Skeletal muscle satellite cell (primary cell): ENCODE data around the gene RANBP1.

Experiments used
- H3K27me3 ChIP-seq: 2 replicates; pipeline ENCODE4 v1.7.0; 2013; ENCODE audit warnings: low read length; ENCODE audit not compliant: control insufficient read depth, insufficient read depth
- H3K36me3 ChIP-seq: 2 replicates; pipeline ENCODE4 v1.7.0; 2013; ENCODE audit warnings: mild to moderate bottlenecking, control low read depth, low read length; ENCODE audit not compliant: insufficient read depth
- H3K4me1 ChIP-seq: 2 replicates; pipeline ENCODE4 v1.7.0; 2013; ENCODE audit warnings: low read length; ENCODE audit not compliant: control insufficient read depth, insufficient read depth
- H3K4me2 ChIP-seq: 2 replicates; pipeline ENCODE4 v1.7.0; 2013; ENCODE audit warnings: mild to moderate bottlenecking, low read length
- H3K4me3 ChIP-seq: 2 replicates; pipeline ENCODE4 v1.7.0; 2013; ENCODE audit warnings: low read length
- H3K9ac ChIP-seq: 2 replicates; pipeline ENCODE4 v1.7.0; 2013; ENCODE audit warnings: mild to moderate bottlenecking, low read depth, low read length, moderate library complexity
- H3K9me3 ChIP-seq: replicated peaks from 2 replicates; pipeline ENCODE4 v1.7.0; 2013; ENCODE audit warnings: mild to moderate bottlenecking, control low read depth, low read length

Gene RANBP1

GRCh38 chr22:20123366-20124082 is 7.6 kb downstream of the RANBP1 start:
- Histone ChIP-seq H3K9ac (no peak overlapping the region), H3K36me3 (peaks cover 73% of the 10 kb centered on the region), H3K4me3 (no peak overlapping the region), H3K9me3 (no peaks in the 10 kb centered on the region), H3K4me2 (no peak overlapping the region), H3K4me1 (peaks cover 8% of the 10 kb centered on the region), H3K27me3 (no peaks in the 10 kb centered on the region)

DNA sequence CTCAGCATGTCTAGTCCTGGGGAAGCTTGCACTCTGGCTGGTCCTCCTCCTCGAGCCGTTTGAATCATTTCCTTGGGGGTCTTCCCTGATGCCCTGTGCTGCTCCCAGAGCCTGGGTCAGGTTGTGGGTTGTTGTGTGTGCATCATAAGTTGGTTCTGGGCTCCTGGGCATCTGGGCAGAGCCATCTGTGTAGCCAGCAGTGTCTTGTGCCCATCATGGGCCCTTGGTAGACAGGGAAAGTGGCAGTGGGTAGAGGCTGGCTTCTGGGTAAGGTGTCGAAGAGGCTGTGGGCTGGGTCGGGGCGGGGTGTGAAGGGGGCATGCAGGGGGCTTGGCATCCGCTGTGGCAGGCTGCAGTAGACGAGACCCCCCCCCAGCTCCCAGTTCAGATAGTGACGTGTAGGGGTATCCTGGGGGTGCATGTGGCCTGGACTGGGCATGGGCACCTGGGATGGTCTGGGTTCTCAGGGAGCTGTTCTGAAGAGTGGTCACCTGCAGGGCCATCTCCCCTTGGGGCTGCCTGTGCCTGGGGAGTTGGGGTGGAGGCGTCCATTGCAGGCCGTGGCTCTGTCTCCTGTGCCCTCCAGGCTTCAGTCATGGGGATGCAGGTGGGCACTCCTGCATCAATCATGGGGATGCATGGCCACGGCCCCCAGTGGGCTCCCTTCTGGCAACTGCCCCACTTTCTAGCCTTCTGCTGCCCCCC is 8.3 kb downstream of the RANBP1 start:
- no peaks in the 10 kb centered on the region for H3K9me3 ChIP-seq
- peaks cover 1% of the 10 kb centered on the region for H3K4me1 ChIP-seq
- no peak overlapping the region for H3K4me2 ChIP-seq
- H3K27me3 ChIP-seq: no peaks in the 10 kb centered on the region
- no peak overlapping the region for H3K9ac ChIP-seq
- H3K36me3 ChIP-seq: peaks cover 70% of the 10 kb centered on the region
- no peak overlapping the region for H3K4me3 ChIP-seq

GRCh38 chr22:20125201-20126174 is 9.6 kb downstream of the RANBP1 start:
- Histone ChIP-seq H3K27me3 (no peaks in the 10 kb centered on the region), H3K9ac (no peak overlapping the region), H3K4me1 (no peaks in the 10 kb centered on the region), H3K9me3 (no peaks in the 10 kb centered on the region), H3K4me2 (no peak overlapping the region), H3K4me3 (no peak overlapping the region), H3K36me3 (peaks cover 58% of the 10 kb centered on the region)

DNA sequence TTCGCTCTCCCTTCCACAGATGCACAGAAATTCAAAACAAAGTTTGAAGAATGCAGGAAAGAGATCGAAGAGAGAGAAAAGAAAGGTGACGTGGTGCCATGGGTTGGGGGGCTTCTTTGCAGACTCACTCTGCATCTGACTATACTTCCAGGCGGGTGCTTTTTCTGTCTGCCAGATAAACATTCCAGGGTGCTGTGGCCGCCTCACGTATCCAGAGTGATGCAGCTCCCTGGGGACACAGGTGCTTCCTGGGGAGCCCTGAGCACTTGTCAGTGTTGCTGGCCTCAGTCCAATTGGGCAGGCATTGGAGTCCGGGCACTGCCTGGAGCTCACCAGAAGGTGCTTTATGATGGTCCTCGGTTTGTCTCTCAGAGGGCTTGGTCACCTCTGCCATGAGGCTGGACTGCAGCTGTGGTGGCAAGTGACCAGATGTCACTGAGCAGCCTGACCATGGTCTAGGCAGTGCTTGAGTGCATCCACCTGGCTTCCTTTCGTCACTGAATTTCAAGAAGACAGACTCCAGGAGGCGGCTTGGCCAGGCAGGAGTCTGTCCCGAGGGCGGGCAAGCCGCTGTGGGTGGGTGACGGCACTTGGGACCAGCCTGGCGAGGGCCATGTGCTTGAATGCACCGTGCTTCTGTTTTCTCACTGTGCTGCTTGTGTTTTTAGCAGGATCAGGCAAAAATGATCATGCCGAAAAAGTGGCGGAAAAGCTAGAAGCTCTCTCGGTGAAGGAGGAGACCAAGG is 10.6 kb downstream of the RANBP1 start:
- Histone ChIP-seq H3K4me2 (no peak overlapping the region), H3K4me3 (no peak overlapping the region), H3K27me3 (no peaks in the 10 kb centered on the region), H3K9ac (no peak overlapping the region), H3K4me1 (peaks cover 3% of the 10 kb centered on the region), H3K9me3 (no peaks in the 10 kb centered on the region), H3K36me3 (peaks cover 52% of the 10 kb centered on the region)

GRCh38 chr22:20127318-20127868 is 11.5 kb downstream of the RANBP1 start:
- H3K27me3 ChIP-seq: no peaks in the 10 kb centered on the region
- H3K4me1 ChIP-seq: peaks cover 3% of the 10 kb centered on the region
- peaks cover 43% of the 10 kb centered on the region for H3K36me3 ChIP-seq
- H3K9me3 ChIP-seq: no peaks in the 10 kb centered on the region
- H3K4me2 ChIP-seq: no peak overlapping the region
- H3K9ac ChIP-seq: no peak overlapping the region
- no peak overlapping the region for H3K4me3 ChIP-seq

- H3K9ac ChIP-seq: no peak overlapping the region
Measured at GRCh38 chr22:20127869-20128618, 12.1 kb downstream of the RANBP1 start.

GRCh38 chr22:20128619-20128901 is 12.7 kb downstream of the RANBP1 start:
- peaks cover 41% of the 10 kb centered on the region for H3K36me3 ChIP-seq
- H3K4me1 ChIP-seq: peaks cover 14% of the 10 kb centered on the region
- H3K9me3 ChIP-seq: no peaks in the 10 kb centered on the region
- H3K27me3 ChIP-seq: no peaks in the 10 kb centered on the region
- no peak overlapping the region for H3K4me2 ChIP-seq
- no peak overlapping the region for H3K4me3 ChIP-seq
- H3K9ac ChIP-seq: no peak overlapping the region

More at GRCh38 chr22:20127869-20128618, 12.1 kb downstream of the RANBP1 start:
- no peaks in the 10 kb centered on the region for H3K27me3 ChIP-seq
- H3K4me2 ChIP-seq: no peak overlapping the region
- H3K4me3 ChIP-seq: no peak overlapping the region
- H3K9me3 ChIP-seq: no peaks in the 10 kb centered on the region
- peaks cover 9% of the 10 kb centered on the region for H3K4me1 ChIP-seq
- H3K36me3 ChIP-seq: peaks cover 41% of the 10 kb centered on the region

DNA sequence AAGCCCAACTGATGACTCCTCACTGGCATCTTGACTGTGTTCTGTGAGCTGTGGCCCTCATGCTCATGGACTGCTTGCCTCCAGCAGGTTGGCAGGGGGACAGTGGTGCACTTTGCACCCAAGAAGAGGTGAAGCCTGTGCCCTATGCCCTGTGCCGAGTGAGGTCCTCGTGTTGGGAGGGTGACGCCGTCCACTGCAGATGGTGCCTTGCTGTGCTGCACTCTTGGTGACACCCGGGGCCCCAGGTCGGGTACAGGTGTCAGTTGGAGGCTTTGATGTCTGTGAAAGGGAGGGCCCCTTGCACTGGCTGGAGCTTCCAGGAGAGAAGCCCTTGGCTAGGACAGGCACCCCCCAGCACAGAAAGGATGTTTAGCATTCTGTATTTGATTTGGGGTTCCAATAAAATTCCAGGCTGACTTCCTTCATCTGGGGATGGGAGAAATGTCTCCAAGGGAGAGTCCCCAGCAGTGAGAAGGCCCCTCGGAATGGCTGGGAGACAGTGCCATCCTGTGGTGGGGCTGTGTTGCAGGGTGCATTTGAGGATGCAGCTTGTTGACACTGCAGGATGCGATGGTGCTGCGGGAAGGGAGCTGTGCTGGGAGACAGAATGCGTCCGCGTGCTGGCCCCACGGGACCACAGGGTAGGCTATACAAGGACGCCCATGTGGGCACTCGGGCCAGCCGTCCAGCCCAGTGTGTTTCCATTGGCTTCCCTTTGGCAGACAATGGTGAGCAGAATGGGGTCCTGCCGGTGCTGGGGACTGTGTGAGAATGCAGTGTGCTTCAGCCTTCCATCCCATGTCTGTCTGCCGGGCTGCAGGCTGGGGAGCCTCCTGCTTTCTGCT is 13.2 kb downstream of the RANBP1 start:
- no peaks in the 10 kb centered on the region for H3K27me3 ChIP-seq
- H3K9ac ChIP-seq: no peak overlapping the region
- H3K36me3 ChIP-seq: peaks cover 36% of the 10 kb centered on the region
- H3K9me3 ChIP-seq: no peaks in the 10 kb centered on the region
- H3K4me2 ChIP-seq: no peak overlapping the region
- no peak overlapping the region for H3K4me3 ChIP-seq
- H3K4me1 ChIP-seq: peaks cover 16% of the 10 kb centered on the region

DNA sequence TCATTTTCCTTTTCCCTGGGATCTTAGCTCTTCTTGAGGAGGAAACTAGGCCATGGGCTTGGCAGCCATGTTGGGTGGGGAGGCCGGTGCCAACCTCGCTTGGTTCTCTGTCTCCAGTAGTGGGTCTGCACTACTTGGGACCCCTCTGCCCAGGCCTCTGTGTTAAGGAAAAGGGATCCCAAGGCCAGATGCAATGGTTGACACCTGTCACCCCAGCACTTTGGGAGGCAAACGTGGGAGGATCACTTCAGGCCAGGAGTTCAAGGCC is 13.8 kb downstream of the RANBP1 start:
- Histone ChIP-seq H3K4me2 (no peak overlapping the region), H3K4me3 (no peak overlapping the region), H3K27me3 (no peaks in the 10 kb centered on the region), H3K4me1 (peaks cover 16% of the 10 kb centered on the region), H3K9me3 (no peaks in the 10 kb centered on the region), H3K36me3 (peaks cover 32% of the 10 kb centered on the region), H3K9ac (no peak overlapping the region)

GRCh38 chr22:20130319-20130718 is 14.4 kb downstream of the RANBP1 start:
- H3K4me3 ChIP-seq: no peak overlapping the region
- no peak overlapping the region for H3K4me2 ChIP-seq
- H3K9me3 ChIP-seq: no peaks in the 10 kb centered on the region
- H3K9ac ChIP-seq: no peak overlapping the region
- peaks cover 16% of the 10 kb centered on the region for H3K4me1 ChIP-seq
- H3K36me3 ChIP-seq: peaks cover 26% of the 10 kb centered on the region
- no peaks in the 10 kb centered on the region for H3K27me3 ChIP-seq
